ENCODE results near the gene TUFT1.
"Not testable (repeated sequence)": the region's sequence is repeated elsewhere in the genome, so short reads cannot be mapped to it uniquely, and the experiment has no call there.

The TUFT1 gene

GRCh38 chr1:151590961-151591360 is 50.9 kb downstream of the TUFT1 start:
- H3K4me3 ChIP-seq (ENCODE audit: low read depth in 1 of 2, low read length in 2 of 2) = no peak overlapping the region
- no peaks in the 10 kb centered on the region for H3K27me3 ChIP-seq (ENCODE audit: control insufficient read depth in 1 of 2, insufficient read depth in 2 of 2, low read length in 2 of 2)
- H3K27ac ChIP-seq (ENCODE audit: low read depth, low read length) = no peak overlapping the region
- no peaks in the 10 kb centered on the region for H3K9me3 ChIP-seq (ENCODE audit: control insufficient read depth in 1 of 2, low read length in 2 of 2)
- H3K36me3 ChIP-seq (ENCODE audit: control insufficient read depth in 1 of 2, insufficient read depth in 2 of 2, low read length in 2 of 2) = no peaks in the 10 kb centered on the region
- H3K4me1 ChIP-seq (ENCODE audit: control insufficient read depth in 1 of 2, insufficient read depth in 2 of 2, low read length in 2 of 2) = no peaks in the 10 kb centered on the region
- no peak overlapping the region for H3K9ac ChIP-seq (ENCODE audit: low read depth in 1 of 2, low read length in 2 of 2)

GRCh38 chr1:151593730-151594129 is 53.6 kb downstream of the TUFT1 start:
- Histone ChIP-seq H3K36me3 (ENCODE audit: control insufficient read depth in 1 of 2, insufficient read depth in 2 of 2, low read length in 2 of 2) (no peaks in the 10 kb centered on the region), H3K27me3 (ENCODE audit: control insufficient read depth in 1 of 2, insufficient read depth in 2 of 2, low read length in 2 of 2) (no peaks in the 10 kb centered on the region), H3K9ac (ENCODE audit: low read depth in 1 of 2, low read length in 2 of 2) (peak overlapping the region in 1 of 2 donors; percentile 27), H3K4me1 (ENCODE audit: control insufficient read depth in 1 of 2, insufficient read depth in 2 of 2, low read length in 2 of 2) (no peaks in the 10 kb centered on the region), H3K27ac (ENCODE audit: low read depth, low read length) (no peak overlapping the region), H3K9me3 (ENCODE audit: control insufficient read depth in 1 of 2, low read length in 2 of 2) (no peaks in the 10 kb centered on the region), H3K4me3 (ENCODE audit: low read depth in 1 of 2, low read length in 2 of 2) (peak overlapping the region in 1 of 2 donors; percentile 25)

- H3K4me3 ChIP-seq (ENCODE audit: low read depth in 1 of 2, low read length in 2 of 2) = peak overlapping the region in 1 of 2 donors; percentile 25
- no peaks in the 10 kb centered on the region for H3K36me3 ChIP-seq (ENCODE audit: control insufficient read depth in 1 of 2, insufficient read depth in 2 of 2, low read length in 2 of 2)
- H3K4me1 ChIP-seq (ENCODE audit: control insufficient read depth in 1 of 2, insufficient read depth in 2 of 2, low read length in 2 of 2) = no peaks in the 10 kb centered on the region
- peak overlapping the region in 1 of 2 donors; percentile 27 for H3K9ac ChIP-seq (ENCODE audit: low read depth in 1 of 2, low read length in 2 of 2)
- H3K9me3 ChIP-seq (ENCODE audit: control insufficient read depth in 1 of 2, low read length in 2 of 2) = no peaks in the 10 kb centered on the region
- H3K27ac ChIP-seq (ENCODE audit: low read depth, low read length) = no peak overlapping the region
- H3K27me3 ChIP-seq (ENCODE audit: control insufficient read depth in 1 of 2, insufficient read depth in 2 of 2, low read length in 2 of 2) = no peaks in the 10 kb centered on the region
These were observed 54.1 kb downstream of the TUFT1 start for GRCh38 chr1:151594143-151594625.

GRCh38 chr1:151596166-151596953 is 56.3 kb downstream of the TUFT1 start:
- H3K9me3 ChIP-seq (ENCODE audit: control insufficient read depth in 1 of 2, low read length in 2 of 2) = no peaks in the 10 kb centered on the region
- no peak overlapping the region for H3K9ac ChIP-seq (ENCODE audit: low read depth in 1 of 2, low read length in 2 of 2)
- H3K27me3 ChIP-seq (ENCODE audit: control insufficient read depth in 1 of 2, insufficient read depth in 2 of 2, low read length in 2 of 2) = no peaks in the 10 kb centered on the region
- H3K4me1 ChIP-seq (ENCODE audit: control insufficient read depth in 1 of 2, insufficient read depth in 2 of 2, low read length in 2 of 2) = no peaks in the 10 kb centered on the region
- H3K4me3 ChIP-seq (ENCODE audit: low read depth in 1 of 2, low read length in 2 of 2) = no peak overlapping the region
- H3K36me3 ChIP-seq (ENCODE audit: control insufficient read depth in 1 of 2, insufficient read depth in 2 of 2, low read length in 2 of 2) = no peaks in the 10 kb centered on the region
- H3K27ac ChIP-seq (ENCODE audit: low read depth, low read length) = no peak overlapping the region

- not testable (repeated sequence) for H3K36me3 ChIP-seq (ENCODE audit: control insufficient read depth in 1 of 2, insufficient read depth in 2 of 2, low read length in 2 of 2); H3K9me3 ChIP-seq (ENCODE audit: control insufficient read depth in 1 of 2, low read length in 2 of 2); H3K9ac ChIP-seq (ENCODE audit: low read depth in 1 of 2, low read length in 2 of 2); H3K27ac ChIP-seq (ENCODE audit: low read depth, low read length); H3K4me1 ChIP-seq (ENCODE audit: control insufficient read depth in 1 of 2, insufficient read depth in 2 of 2, low read length in 2 of 2); H3K4me3 ChIP-seq (ENCODE audit: low read depth in 1 of 2, low read length in 2 of 2); H3K27me3 ChIP-seq (ENCODE audit: control insufficient read depth in 1 of 2, insufficient read depth in 2 of 2, low read length in 2 of 2)
These were observed 62.4 kb downstream of the TUFT1 start for GRCh38 chr1:151602550-151602949.

- no peaks in the 10 kb centered on the region for H3K9me3 ChIP-seq (ENCODE audit: control insufficient read depth in 1 of 2, low read length in 2 of 2)
- no peak overlapping the region for H3K4me3 ChIP-seq (ENCODE audit: low read depth in 1 of 2, low read length in 2 of 2)
- H3K36me3 ChIP-seq (ENCODE audit: control insufficient read depth in 1 of 2, insufficient read depth in 2 of 2, low read length in 2 of 2) = no peaks in the 10 kb centered on the region
- peaks cover 10 to 13% of the 10 kb centered on the region in 2 donors for H3K4me1 ChIP-seq (ENCODE audit: control insufficient read depth in 1 of 2, insufficient read depth in 2 of 2, low read length in 2 of 2)
- H3K27me3 ChIP-seq (ENCODE audit: control insufficient read depth in 1 of 2, insufficient read depth in 2 of 2, low read length in 2 of 2) = no peaks in the 10 kb centered on the region
- H3K9ac ChIP-seq (ENCODE audit: low read depth in 1 of 2, low read length in 2 of 2) = no peak overlapping the region
- H3K27ac ChIP-seq (ENCODE audit: low read depth, low read length) = no peak overlapping the region
These were observed 64.2 kb downstream of the TUFT1 start for GRCh38 chr1:151604291-151604690.

GRCh38 chr1:151606384-151606783 is 66.3 kb downstream of the TUFT1 start:
- H3K9me3 ChIP-seq (ENCODE audit: control insufficient read depth in 1 of 2, low read length in 2 of 2) = no peaks in the 10 kb centered on the region
- no peaks in the 10 kb centered on the region for H3K36me3 ChIP-seq (ENCODE audit: control insufficient read depth in 1 of 2, insufficient read depth in 2 of 2, low read length in 2 of 2)
- H3K4me3 ChIP-seq (ENCODE audit: low read depth in 1 of 2, low read length in 2 of 2) = no peak overlapping the region
- no peak overlapping the region for H3K9ac ChIP-seq (ENCODE audit: low read depth in 1 of 2, low read length in 2 of 2)
- H3K27me3 ChIP-seq (ENCODE audit: control insufficient read depth in 1 of 2, insufficient read depth in 2 of 2, low read length in 2 of 2) = no peaks in the 10 kb centered on the region
- H3K27ac ChIP-seq (ENCODE audit: low read depth, low read length) = no peak overlapping the region
- peaks cover 14 to 16% of the 10 kb centered on the region in 2 donors for H3K4me1 ChIP-seq (ENCODE audit: control insufficient read depth in 1 of 2, insufficient read depth in 2 of 2, low read length in 2 of 2)

GRCh38 chr1:151606857-151607256 is 66.7 kb downstream of the TUFT1 start:
- no peaks in the 10 kb centered on the region for H3K27me3 ChIP-seq (ENCODE audit: control insufficient read depth in 1 of 2, insufficient read depth in 2 of 2, low read length in 2 of 2)
- H3K36me3 ChIP-seq (ENCODE audit: control insufficient read depth in 1 of 2, insufficient read depth in 2 of 2, low read length in 2 of 2) = no peaks in the 10 kb centered on the region
- H3K4me3 ChIP-seq (ENCODE audit: low read depth in 1 of 2, low read length in 2 of 2) = no peak overlapping the region
- no peaks in the 10 kb centered on the region for H3K9me3 ChIP-seq (ENCODE audit: control insufficient read depth in 1 of 2, low read length in 2 of 2)
- H3K4me1 ChIP-seq (ENCODE audit: control insufficient read depth in 1 of 2, insufficient read depth in 2 of 2, low read length in 2 of 2) = peaks cover 17 to 18% of the 10 kb centered on the region in 2 donors
- H3K27ac ChIP-seq (ENCODE audit: low read depth, low read length) = no peak overlapping the region
- H3K9ac ChIP-seq (ENCODE audit: low read depth in 1 of 2, low read length in 2 of 2) = no peak overlapping the region

GRCh38 chr1:151610142-151610541 is 70.0 kb downstream of the TUFT1 start:
- Histone ChIP-seq H3K27me3 (ENCODE audit: control insufficient read depth in 1 of 2, insufficient read depth in 2 of 2, low read length in 2 of 2) (no peaks in the 10 kb centered on the region), H3K36me3 (ENCODE audit: control insufficient read depth in 1 of 2, insufficient read depth in 2 of 2, low read length in 2 of 2) (no peaks in the 10 kb centered on the region), H3K9me3 (ENCODE audit: control insufficient read depth in 1 of 2, low read length in 2 of 2) (no peaks in the 10 kb centered on the region), H3K9ac (ENCODE audit: low read depth in 1 of 2, low read length in 2 of 2) (no peak overlapping the region), H3K4me3 (ENCODE audit: low read depth in 1 of 2, low read length in 2 of 2) (no peak overlapping the region), H3K27ac (ENCODE audit: low read depth, low read length) (no peak overlapping the region), H3K4me1 (ENCODE audit: control insufficient read depth in 1 of 2, insufficient read depth in 2 of 2, low read length in 2 of 2) (peaks cover 27 to 33% of the 10 kb centered on the region in 2 donors)

- H3K36me3 ChIP-seq (ENCODE audit: control insufficient read depth in 1 of 2, insufficient read depth in 2 of 2, low read length in 2 of 2) = no peaks in the 10 kb centered on the region
- H3K27me3 ChIP-seq (ENCODE audit: control insufficient read depth in 1 of 2, insufficient read depth in 2 of 2, low read length in 2 of 2) = no peaks in the 10 kb centered on the region
- H3K9me3 ChIP-seq (ENCODE audit: control insufficient read depth in 1 of 2, low read length in 2 of 2) = no peaks in the 10 kb centered on the region
- H3K27ac ChIP-seq (ENCODE audit: low read depth, low read length) = peak overlapping the region; percentile 78
- peak overlapping the region; percentile 86 to 95 for H3K4me3 ChIP-seq (ENCODE audit: low read depth in 1 of 2, low read length in 2 of 2)
- H3K9ac ChIP-seq (ENCODE audit: low read depth in 1 of 2, low read length in 2 of 2) = peak overlapping the region in 1 of 2 donors; percentile 79
- peaks cover 33 to 36% of the 10 kb centered on the region in 2 donors for H3K4me1 ChIP-seq (ENCODE audit: control insufficient read depth in 1 of 2, insufficient read depth in 2 of 2, low read length in 2 of 2)
These were observed 71.2 kb downstream of the TUFT1 start for GRCh38 chr1:151611288-151611790.
